SKM-1 treated with dmso at 0.1 percent for 144 hours (cell line): ENCODE measurements around the gene G0S2.
A peak's percentile ranks its signal among the peaks of the same experiment; 100 is the strongest.
"Not testable (repeated sequence)": the region's sequence is repeated elsewhere in the genome, so short reads cannot be mapped to it uniquely, and the experiment has no call there.

ENCODE experiments used
- DNase-seq: peaks from one replicate; lab custom pipeline; 2025; ENCODE audit not compliant: unreplicated experiment; lab: John Stamatoyannopoulos, UW

G0S2 gene

DNA sequence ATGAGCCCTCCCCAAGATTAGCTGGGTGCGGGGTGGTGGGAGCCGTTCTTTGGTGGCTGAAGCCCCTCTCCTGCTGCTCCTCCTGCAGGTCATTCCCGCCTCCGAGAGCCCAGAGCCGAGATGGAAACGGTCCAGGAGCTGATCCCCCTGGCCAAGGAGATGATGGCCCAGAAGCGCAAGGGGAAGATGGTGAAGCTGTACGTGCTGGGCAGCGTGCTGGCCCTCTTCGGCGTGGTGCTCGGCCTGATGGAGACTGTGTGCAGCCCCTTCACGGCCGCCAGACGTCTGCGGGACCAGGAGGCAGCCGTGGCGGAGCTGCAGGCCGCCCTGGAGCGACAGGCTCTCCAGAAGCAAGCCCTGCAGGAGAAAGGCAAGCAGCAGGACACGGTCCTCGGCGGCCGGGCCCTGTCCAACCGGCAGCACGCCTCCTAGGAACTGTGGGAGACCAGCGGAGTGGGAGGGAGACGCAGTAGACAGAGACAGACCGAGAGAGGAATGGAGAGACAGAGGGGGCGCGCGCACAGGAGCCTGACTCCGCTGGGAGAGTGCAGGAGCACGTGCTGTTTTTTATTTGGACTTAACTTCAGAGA, 448 bp downstream of the G0S2 start:
- DNase-seq, result no peak

DNA sequence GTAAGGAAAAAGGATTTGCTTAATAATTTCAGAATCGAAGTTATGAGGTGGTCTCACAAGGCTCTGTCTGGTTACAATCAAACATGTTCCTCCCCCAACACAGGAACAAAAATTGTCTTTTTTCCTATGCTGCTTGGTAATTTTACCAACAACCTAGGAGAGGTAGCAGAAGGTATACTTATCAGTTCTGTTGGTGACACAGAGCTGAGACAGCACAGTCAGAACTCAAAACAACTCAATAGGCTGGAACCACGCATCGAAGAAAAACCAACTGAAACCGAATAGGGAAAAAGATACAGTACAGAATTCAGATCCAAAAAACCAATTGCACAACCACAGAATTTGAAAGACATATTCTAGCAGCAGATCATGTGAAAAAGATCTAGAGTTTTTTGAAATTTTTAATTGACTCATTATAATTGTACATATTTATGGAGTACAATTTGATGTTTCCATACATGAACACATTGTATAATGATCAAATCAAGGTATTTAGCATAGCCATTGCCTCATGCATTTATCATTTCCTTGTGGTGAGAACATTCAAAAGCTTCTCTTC, 3.8 kb downstream of the G0S2 start:
- DNase-seq, result no peak

GRCh38 chr1:209685821-209686220, 10.6 kb downstream of the G0S2 start:
- no peak for DNase-seq

GRCh38 chr1:209686322-209686721, 11.1 kb downstream of the G0S2 start:
- no peak for DNase-seq

DNA sequence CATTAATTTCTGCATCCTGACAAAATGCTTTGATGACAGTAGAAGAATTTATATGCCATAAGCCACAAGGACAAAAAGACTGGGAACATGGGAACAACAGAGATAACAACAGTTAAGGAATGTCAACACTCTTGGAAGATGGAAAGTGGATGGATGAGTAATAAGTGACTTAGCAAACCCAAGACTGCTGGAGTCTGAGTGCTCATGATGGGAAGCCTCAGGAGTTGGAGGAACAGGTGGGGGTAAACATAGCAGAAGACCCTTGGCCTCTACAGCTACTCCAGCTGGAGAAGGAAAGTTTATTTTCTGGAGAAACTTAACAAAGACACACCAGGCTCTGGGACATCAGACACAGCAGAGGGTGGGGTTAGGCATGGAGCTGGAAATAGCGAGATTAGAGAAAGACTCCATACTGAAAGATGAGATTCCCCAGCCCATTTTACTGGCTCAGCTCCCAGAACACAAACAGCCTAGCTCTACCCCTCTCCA, 13.6 kb downstream of the G0S2 start:
- no peak for DNase-seq

DNA sequence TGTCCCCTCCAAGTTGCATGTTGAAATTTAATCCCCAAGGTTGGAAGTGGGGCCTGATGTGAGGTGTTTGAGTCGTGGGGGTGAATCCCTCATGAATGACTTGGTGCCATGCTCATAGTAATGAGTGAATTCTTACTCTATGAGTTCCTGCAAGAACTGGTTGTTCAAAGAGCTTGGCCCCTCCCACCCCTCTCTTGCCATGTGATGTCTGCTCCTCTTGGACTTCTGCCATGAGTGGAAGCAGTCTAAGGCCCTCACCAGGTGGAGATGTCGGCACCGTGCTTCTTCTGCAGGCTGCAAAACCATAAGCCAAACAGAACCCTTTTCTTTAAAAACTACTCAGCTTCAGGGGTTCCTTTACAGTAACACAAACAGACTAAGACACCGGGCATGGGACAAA, 14.3 kb downstream of the G0S2 start:
- DNase-seq, result no peak

DNA sequence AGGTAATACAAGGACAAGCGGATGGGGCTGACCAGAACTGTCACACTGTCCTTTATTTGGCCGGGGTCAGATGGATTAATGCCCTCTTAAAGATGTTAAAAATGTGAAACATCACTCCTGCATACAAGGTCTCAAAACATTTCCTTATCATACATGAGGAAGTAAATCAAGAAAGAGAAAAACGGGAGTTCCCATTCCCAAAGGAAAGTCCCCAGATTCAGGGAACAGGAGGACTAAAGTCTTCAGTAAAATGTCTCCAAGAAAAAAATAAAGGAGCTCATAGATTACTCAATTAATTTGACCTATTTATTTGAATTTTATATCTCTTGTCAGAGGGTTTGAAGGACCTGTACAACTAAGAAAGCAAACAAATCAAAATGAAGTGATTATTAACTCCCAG, 16.0 kb downstream of the G0S2 start:
- no peak for DNase-seq

- no peak for DNase-seq
These were observed 17.1 kb downstream of the G0S2 start for GRCh38 chr1:209692296-209692695.

GRCh38 chr1:209692745-209693504, 17.7 kb downstream of the G0S2 start:
- DNase-seq, result peak; percentile 71

- no peak for DNase-seq
These were observed 21.5 kb downstream of the G0S2 start for GRCh38 chr1:209696673-209697072.

DNA sequence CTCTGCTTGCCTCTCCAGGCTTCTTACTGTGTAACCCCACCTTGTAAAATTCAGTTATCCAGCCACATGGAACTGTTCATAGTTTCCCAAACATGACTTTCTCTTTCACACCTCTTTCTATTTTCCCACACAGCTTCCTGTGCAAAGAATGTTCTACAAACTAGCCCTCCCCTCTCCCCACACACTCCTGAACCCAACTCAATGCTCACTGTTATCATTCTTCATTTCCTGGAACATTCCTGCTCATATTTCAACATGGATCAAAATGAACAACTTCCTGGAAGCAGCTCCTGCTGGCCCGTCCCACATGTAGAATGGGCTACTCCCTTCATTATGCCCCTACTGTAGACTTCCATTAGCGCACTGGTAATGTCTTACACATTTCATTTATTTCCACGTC, 21.9 kb downstream of the G0S2 start:
- DNase-seq, result no peak

GRCh38 chr1:209700686-209701085, 25.5 kb downstream of the G0S2 start:
- DNase-seq, result not testable (repeated sequence)

- DNase-seq, result no peak
These were observed 27.6 kb downstream of the G0S2 start for GRCh38 chr1:209702832-209703231.

GRCh38 chr1:209703834-209704504, 28.8 kb downstream of the G0S2 start:
- no peak for DNase-seq

GRCh38 chr1:209704584-209704983, 29.4 kb downstream of the G0S2 start, which contains the start of gene HSD11B1:
HSD11B1 (plus strand) TSS chr1:209704846; CDS start chr1:209704943, 97 bp downstream.
- DNase-seq, result no peak

- no peak for DNase-seq
These were observed 29.9 kb downstream of the G0S2 start for GRCh38 chr1:209705033-209705598.

DNA sequence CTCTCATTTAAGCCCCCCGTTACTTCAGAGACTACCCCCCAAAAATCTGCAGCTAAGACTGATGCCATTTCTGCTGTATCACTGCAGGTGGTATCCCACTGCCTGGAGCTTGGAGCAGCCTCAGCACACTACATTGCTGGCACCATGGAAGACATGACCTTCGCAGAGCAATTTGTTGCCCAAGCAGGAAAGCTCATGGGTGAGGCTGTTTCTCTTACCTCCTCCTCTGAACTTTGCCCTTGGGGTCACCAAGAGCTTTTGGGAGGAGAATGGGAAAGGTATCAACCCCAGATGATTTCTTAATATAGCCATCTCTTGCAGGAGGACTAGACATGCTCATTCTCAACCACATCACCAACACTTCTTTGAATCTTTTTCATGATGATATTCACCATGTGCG, 31.4 kb downstream of the G0S2 start:
- DNase-seq, result no peak

GRCh38 chr1:209707308-209707707, 32.1 kb downstream of the G0S2 start:
- DNase-seq, result no peak

DNA sequence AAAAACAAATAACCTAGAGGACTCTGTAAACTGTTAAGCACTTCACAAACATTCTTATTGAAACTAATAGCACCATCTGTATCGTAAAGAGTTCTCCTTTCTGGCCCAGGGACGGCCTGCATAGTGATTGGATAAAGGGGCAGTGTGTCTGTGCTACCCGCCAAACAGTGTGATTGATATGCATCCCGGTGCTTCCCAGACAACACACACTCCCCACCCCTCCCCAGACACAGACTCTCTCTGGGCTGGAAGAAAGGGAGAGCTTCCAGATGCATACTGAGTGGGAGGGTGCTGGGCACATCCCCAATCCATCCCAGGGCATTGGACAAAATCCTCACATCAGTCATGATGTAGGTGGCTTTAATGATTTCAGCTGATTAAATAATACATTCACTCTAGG, 33.1 kb downstream of the G0S2 start:
- DNase-seq, result no peak

DNA sequence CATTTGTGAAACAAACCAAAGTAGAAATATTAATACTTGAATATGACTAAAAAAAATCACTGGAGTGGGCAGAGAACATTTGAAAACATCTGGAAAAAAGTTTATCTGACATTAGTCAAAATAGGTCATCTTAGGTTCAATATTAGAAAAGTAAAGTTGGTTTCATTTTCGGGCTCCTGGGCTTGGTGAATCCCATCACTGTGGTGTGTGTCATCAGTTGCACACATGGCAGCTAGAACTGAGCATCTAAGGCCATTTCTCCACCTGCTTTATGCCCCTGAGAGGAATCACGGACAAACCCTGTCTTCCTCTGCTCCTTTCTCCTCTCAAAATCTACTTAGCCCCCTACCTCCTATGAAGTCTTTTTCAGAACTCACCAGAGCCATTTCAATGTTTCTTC, 34.9 kb downstream of the G0S2 start:
- DNase-seq, result no peak

- DNase-seq, result no peak
These were observed 35.6 kb downstream of the G0S2 start for GRCh38 chr1:209710847-209711246.
